Adipocyte (in vitro differentiated cells): ENCODE results near the gene TEX38.
"Not testable (repeated sequence)": the region's sequence is repeated elsewhere in the genome, so short reads cannot be mapped to it uniquely, and the experiment has no call there.

Experiments
- DNase-seq: peaks from one replicate; pipeline ENCODE4 v3.0.0-alpha.2; 2015; ENCODE audit warnings: low read depth
- H3K27me3 ChIP-seq: replicated peaks from 2 replicates; pipeline ENCODE4 v1.7.0; 2013; ENCODE audit warnings: mild to moderate bottlenecking, low read length, moderate library complexity; ENCODE audit not compliant: control insufficient read depth, insufficient read depth
- H3K36me3 ChIP-seq: 2 replicates; pipeline ENCODE4 v1.7.0; 2013; ENCODE audit warnings: low read length, mild to moderate bottlenecking, moderate library complexity; ENCODE audit not compliant: control insufficient read depth, insufficient read depth, severe bottlenecking
- H3K4me1 ChIP-seq: 2 replicates; pipeline ENCODE4 v1.7.0; 2013; ENCODE audit warnings: mild to moderate bottlenecking, low read length, moderate library complexity; ENCODE audit not compliant: control insufficient read depth, insufficient read depth
- H3K4me3 ChIP-seq: 2 replicates; pipeline ENCODE4 v1.7.0; 2013; ENCODE audit warnings: mild to moderate bottlenecking, low read length, moderate library complexity
- H3K9ac ChIP-seq: 2 replicates; pipeline ENCODE4 v1.7.0; 2013; ENCODE audit warnings: mild to moderate bottlenecking, low read length, moderate library complexity
- H3K9me3 ChIP-seq: 2 replicates; pipeline ENCODE4 v1.7.0; 2013; ENCODE audit warnings: mild to moderate bottlenecking, low read length, moderate library complexity; ENCODE audit not compliant: control insufficient read depth

TEX38 gene

DNA sequence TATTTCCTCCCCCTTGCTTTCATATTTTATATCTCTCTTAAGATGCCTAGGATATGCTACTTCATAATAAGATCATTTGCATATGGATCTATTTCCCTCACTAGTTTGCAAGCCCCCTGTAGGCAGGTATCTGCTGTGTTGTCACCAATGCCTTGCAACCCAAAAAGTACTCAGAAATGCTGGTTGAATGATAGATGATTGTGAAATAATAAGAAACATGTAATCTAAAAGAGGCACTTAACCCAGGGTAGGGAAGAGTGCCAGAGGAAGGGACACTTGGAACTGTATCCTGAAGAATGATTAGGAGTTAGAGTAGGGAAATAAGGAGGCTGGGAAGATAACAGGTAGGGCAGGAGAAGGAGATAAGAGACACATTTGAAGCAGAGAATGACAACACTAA lies 15.8 kb upstream of the TEX38 start:
- H3K9ac ChIP-seq, result no peak overlapping the region
- H3K27me3 ChIP-seq, result no peaks in the 10 kb centered on the region
- DNase-seq, result no peak
- H3K4me3 ChIP-seq, result no peak overlapping the region
- H3K9me3 ChIP-seq, result peaks cover 2% of the 10 kb centered on the region
- H3K4me1 ChIP-seq, result peaks cover 18% of the 10 kb centered on the region
- peaks cover 45% of the 10 kb centered on the region for H3K36me3 ChIP-seq

DNA sequence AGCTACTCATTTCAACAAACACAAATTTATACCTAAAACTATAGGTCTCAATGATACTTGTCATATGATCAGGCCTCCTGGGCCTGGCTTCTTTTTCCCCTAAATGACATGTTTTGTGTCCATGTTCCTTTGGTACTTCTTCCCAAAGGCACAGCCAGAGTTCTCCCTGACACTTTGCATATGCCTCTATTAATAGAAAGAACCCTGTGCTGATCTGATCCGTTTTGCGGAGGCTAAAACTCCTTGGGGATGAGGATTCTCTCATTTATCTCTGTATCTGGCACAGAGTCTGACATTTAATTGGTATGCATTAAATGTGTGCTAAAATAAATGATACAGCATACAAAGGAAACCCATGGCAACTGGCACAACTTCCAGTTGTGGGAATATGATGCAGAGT lies 15.0 kb upstream of the TEX38 start:
- Histone ChIP-seq H3K36me3 (peaks cover 45% of the 10 kb centered on the region), H3K4me3 (no peak overlapping the region), H3K4me1 (peaks cover 18% of the 10 kb centered on the region), H3K9me3 (peaks cover 2% of the 10 kb centered on the region), H3K9ac (no peak overlapping the region), H3K27me3 (no peaks in the 10 kb centered on the region)
- no peak for DNase-seq

- H3K36me3 ChIP-seq, result peaks cover 34% of the 10 kb centered on the region
- H3K4me3 ChIP-seq, result no peak overlapping the region
Observed at GRCh38 chr1:46657775-46658174, 13.9 kb upstream of the TEX38 start.

GRCh38 chr1:46659307-46659870 lies 12.3 kb upstream of the TEX38 start:
- peaks cover 41% of the 10 kb centered on the region for H3K36me3 ChIP-seq

More at GRCh38 chr1:46657775-46658174, 13.9 kb upstream of the TEX38 start:
- Histone ChIP-seq H3K9ac (no peak overlapping the region), H3K9me3 (peaks cover 2% of the 10 kb centered on the region), H3K27me3 (no peaks in the 10 kb centered on the region), H3K4me1 (peaks cover 15% of the 10 kb centered on the region)
- DNase-seq, result no peak

GRCh38 chr1:46660116-46660515 lies 11.5 kb upstream of the TEX38 start:
- H3K4me1 ChIP-seq, DNase-seq, H3K9me3 ChIP-seq, H3K9ac ChIP-seq, H3K27me3 ChIP-seq, H3K4me3 ChIP-seq: not testable (repeated sequence)
- H3K36me3 ChIP-seq, result peaks cover 43% of the 10 kb centered on the region

More at GRCh38 chr1:46659307-46659870, 12.3 kb upstream of the TEX38 start:
- no peak overlapping the region for H3K9ac ChIP-seq
- H3K9me3 ChIP-seq, result peaks cover 2% of the 10 kb centered on the region
- no peaks in the 10 kb centered on the region for H3K27me3 ChIP-seq
- no peak for DNase-seq
- no peaks in the 10 kb centered on the region for H3K4me1 ChIP-seq
- no peak overlapping the region for H3K4me3 ChIP-seq

DNA sequence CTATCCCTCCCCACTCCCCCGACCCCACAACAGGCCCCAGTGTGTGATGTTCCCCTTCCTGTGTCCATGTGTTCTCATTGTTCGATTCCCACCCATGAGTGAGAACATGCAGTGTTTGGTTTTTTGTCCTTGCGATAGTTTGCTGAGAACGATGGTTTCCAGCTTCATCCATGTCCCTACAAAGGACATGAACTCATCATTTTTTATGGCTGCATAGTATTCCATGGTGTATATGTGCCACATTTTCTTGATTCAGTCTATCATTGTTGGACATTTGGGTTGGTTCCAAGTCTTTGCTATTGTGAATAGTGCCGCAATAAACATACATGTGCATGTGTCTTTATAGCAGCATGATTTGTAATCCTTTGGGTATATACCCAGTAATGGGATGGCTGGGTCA lies 8.7 kb upstream of the TEX38 start:
- not testable (repeated sequence) for DNase-seq

GRCh38 chr1:46665983-46666382 lies 5.7 kb upstream of the TEX38 start:
- H3K27me3 ChIP-seq, result no peaks in the 10 kb centered on the region
- peaks cover 12% of the 10 kb centered on the region for H3K4me1 ChIP-seq
- peaks cover 14% of the 10 kb centered on the region for H3K36me3 ChIP-seq
- H3K9me3 ChIP-seq, result no peaks in the 10 kb centered on the region
- DNase-seq, result no peak
- H3K9ac ChIP-seq, result no peak overlapping the region
- no peak overlapping the region for H3K4me3 ChIP-seq

More for the DNA sequence above, 8.7 kb upstream of the TEX38 start:
- not testable (repeated sequence) for H3K27me3 ChIP-seq, H3K4me1 ChIP-seq, H3K9me3 ChIP-seq, H3K4me3 ChIP-seq, H3K9ac ChIP-seq
- peaks cover 22% of the 10 kb centered on the region for H3K36me3 ChIP-seq

GRCh38 chr1:46667782-46668760 lies 3.6 kb upstream of the TEX38 start, which contains the start of gene ATPAF1:
TSS of gene ATPAF1 (minus strand) at chr1:46668364. CDS start at chr1:46668322, 42 bp downstream.
- peak; percentile 86 for DNase-seq

GRCh38 chr1:46670134-46670533 lies 1.5 kb upstream of the TEX38 start:
- DNase-seq, result no peak
- Histone ChIP-seq H3K36me3 (peaks cover 19% of the 10 kb centered on the region), H3K4me3 (no peak overlapping the region), H3K27me3 (no peaks in the 10 kb centered on the region), H3K9me3 (no peaks in the 10 kb centered on the region), H3K9ac (no peak overlapping the region), H3K4me1 (peaks cover 12% of the 10 kb centered on the region)

More at GRCh38 chr1:46667782-46668760, 3.6 kb upstream of the TEX38 start, which contains the start of gene ATPAF1:
- H3K9ac ChIP-seq, result peak within 1 kb of the TSS; percentile 87
- H3K27me3 ChIP-seq, result no peaks in the 10 kb centered on the region
- peaks cover 12% of the 10 kb centered on the region for H3K4me1 ChIP-seq
- peaks cover 14% of the 10 kb centered on the region for H3K36me3 ChIP-seq
- no peaks in the 10 kb centered on the region for H3K9me3 ChIP-seq
- H3K4me3 ChIP-seq, result peak within 1 kb of the TSS; percentile 91

DNA sequence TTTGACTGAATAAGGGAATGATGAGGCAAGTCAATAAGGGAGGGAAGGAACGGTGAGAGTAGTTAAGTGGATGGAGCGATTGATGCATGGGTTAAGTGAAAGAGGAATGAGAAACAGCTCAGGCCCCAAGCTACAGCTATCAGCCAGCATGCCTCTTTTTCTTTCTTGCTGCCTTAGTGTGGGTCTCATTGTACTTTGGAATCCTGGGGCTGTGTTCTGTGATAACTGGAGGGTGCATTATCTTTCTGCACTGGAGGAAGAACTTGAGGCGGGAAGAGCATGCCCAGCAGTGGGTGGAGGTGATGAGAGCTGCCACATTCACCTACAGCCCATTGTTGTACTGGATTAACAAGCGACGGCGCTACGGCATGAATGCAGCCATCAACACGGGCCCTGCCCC lies 1.0 kb downstream of the TEX38 start:
- H3K4me1 ChIP-seq, result peaks cover 4% of the 10 kb centered on the region
- peaks cover 44% of the 10 kb centered on the region for H3K36me3 ChIP-seq
- H3K9ac ChIP-seq, result no peak overlapping the region
- H3K9me3 ChIP-seq, result no peaks in the 10 kb centered on the region
- no peak for DNase-seq
- H3K4me3 ChIP-seq, result no peak overlapping the region
- no peaks in the 10 kb centered on the region for H3K27me3 ChIP-seq

GRCh38 chr1:46673749-46674182 lies 2.1 kb downstream of the TEX38 start:
- no peaks in the 10 kb centered on the region for H3K27me3 ChIP-seq
- H3K4me3 ChIP-seq, result no peak overlapping the region
- H3K9ac ChIP-seq, result no peak overlapping the region
- DNase-seq, result peak; percentile 34
- H3K36me3 ChIP-seq, result peaks cover 52% of the 10 kb centered on the region
- no peaks in the 10 kb centered on the region for H3K9me3 ChIP-seq
- H3K4me1 ChIP-seq, result no peaks in the 10 kb centered on the region
